ENCODE results near the gene DACT3.

GRCh38 chr19:46670813-46671212 lies 9.8 kb upstream of the DACT3 start:
- TF ChIP-seq CTCF (conservative IDR thresholded peaks at IDR 0.05; ENCODE audit: low read depth in 2 of 2) (no peak), POLR2AphosphoS5 (IDR thresholded peaks at IDR 0.05; ENCODE audit: low read depth) (no peak), EZH2phosphoT487 (IDR thresholded peaks at IDR 0.05; ENCODE audit: unreplicated experiment) (no peak), EZH2 (IDR thresholded peaks at IDR 0.05; ENCODE audit: low read depth, unreplicated experiment) (no peak), REST (IDR thresholded peaks at IDR 0.05; ENCODE audit: unreplicated experiment) (no peak), CREB1 (CRISPR knock-in tag; IDR thresholded peaks at IDR 0.05; ENCODE audit: low read depth) (no peak), JUNB (IDR thresholded peaks at IDR 0.05; ENCODE audit: unreplicated experiment) (no peak), NANOG (IDR thresholded peaks at IDR 0.05; ENCODE audit: borderline replicate concordance) (no peak), ZNF114 (CRISPR knock-in tag; IDR thresholded peaks at IDR 0.05) (no peak)
- TF ChIP-seq, protein P1, sequence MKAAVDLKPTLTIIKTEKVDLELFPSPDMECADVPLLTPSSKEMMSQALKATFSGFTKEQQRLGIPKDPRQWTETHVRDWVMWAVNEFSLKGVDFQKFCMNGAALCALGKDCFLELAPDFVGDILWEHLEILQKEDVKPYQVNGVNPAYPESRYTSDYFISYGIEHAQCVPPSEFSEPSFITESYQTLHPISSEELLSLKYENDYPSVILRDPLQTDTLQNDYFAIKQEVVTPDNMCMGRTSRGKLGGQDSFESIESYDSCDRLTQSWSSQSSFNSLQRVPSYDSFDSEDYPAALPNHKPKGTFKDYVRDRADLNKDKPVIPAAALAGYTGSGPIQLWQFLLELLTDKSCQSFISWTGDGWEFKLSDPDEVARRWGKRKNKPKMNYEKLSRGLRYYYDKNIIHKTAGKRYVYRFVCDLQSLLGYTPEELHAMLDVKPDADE (IDR thresholded peaks at IDR 0.05): no peak

Data from GM23338 (cell line).